ENCODE data around the gene TMEM37. TPM values are rescaled to one million over a fixed set of nuclear protein-coding genes. Genes with fewer than 3 reads are reported as not detected.

Gene TMEM37
- total RNA-seq, 1 experiment from 2014 or later = 4.2 TPM

GRCh38 chr2:119474371-119475224 lies 42.9 kb downstream of the TMEM37 start:
- H3K4me1 ChIP-seq (ENCODE audit: insufficient read depth, low read length) = no peaks in the 10 kb centered on the region
- H3K4me2 ChIP-seq (ENCODE audit: insufficient read depth, insufficient read length, low read length) = no peak overlapping the region
- H3K18ac ChIP-seq (ENCODE audit: insufficient read length, low read depth, low read length) = no peak overlapping the region
- H2BK20ac ChIP-seq (ENCODE audit: low read depth, low read length, poor library complexity, severe bottlenecking) = no peak overlapping the region
- no peak overlapping the region for H3K4ac ChIP-seq (ENCODE audit: low read depth, low read length)
- H2BK120ac ChIP-seq (ENCODE audit: low read depth, low read length, poor library complexity, severe bottlenecking) = no peak overlapping the region
- peaks cover 15 to 36% of the 10 kb centered on the region in 2 experiments for H3K4me1 Mint-ChIP-seq
- H3K79me1 ChIP-seq (ENCODE audit: insufficient read depth, low read depth, low read length, poor library complexity, severe bottlenecking) = no peaks in the 10 kb centered on the region
- H4K91ac ChIP-seq (ENCODE audit: insufficient read length, low read depth, low read length) = no peak overlapping the region
- no peak overlapping the region for H3K4me3 Mint-ChIP-seq
- no peak overlapping the region for H4K5ac ChIP-seq (ENCODE audit: insufficient read length, low read depth, low read length)
- H3K27me3 ChIP-seq (ENCODE audit: insufficient read depth, low read length) = no peaks in the 10 kb centered on the region
- no peak overlapping the region for H3K9ac ChIP-seq (ENCODE audit: extremely low read depth, insufficient read length, low read length)
- no peak overlapping the region for H3K27ac ChIP-seq (ENCODE audit: insufficient read length, low read depth, low read length)
- no peak overlapping the region for H2BK15ac ChIP-seq (ENCODE audit: low read depth, low read length)
- H3K36me3 Mint-ChIP-seq (ENCODE audit: insufficient read depth in 1 of 3, low read depth in 3 of 3) = no peaks in the 10 kb centered on the region
- no peak overlapping the region for H4K8ac ChIP-seq (replicated peaks; ENCODE audit: insufficient read length, low read depth, low read length)
- no peaks in the 10 kb centered on the region; a peak in 1 of 5 replicates for H3K9me3 Mint-ChIP-seq
- no peak overlapping the region for H2BK5ac ChIP-seq (ENCODE audit: insufficient read length, low read length)
- no peak for TF ChIP-seq CTCF (conservative IDR thresholded peaks at IDR 0.05)
- no peak overlapping the region for H2BK12ac ChIP-seq (ENCODE audit: insufficient read length, low read depth, low read length)
- H3K79me2 ChIP-seq (ENCODE audit: insufficient read depth, low read length) = no peaks in the 10 kb centered on the region
- H3T11ph ChIP-seq (ENCODE audit: low read length) = no peak overlapping the region
- no peak overlapping the region for H3K14ac ChIP-seq (ENCODE audit: insufficient read depth, low read length)
- no CpG with 5 or more reads among the region's 17 CpGs for WGBS (ENCODE audit: extremely low coverage, insufficient read length, low lambda C conversion rate)
- H2AFZ ChIP-seq (ENCODE audit: low read length) = no peak overlapping the region
- DNase-seq = peak; percentile 21
- no peaks in the 10 kb centered on the region for H3K9me3 ChIP-seq (ENCODE audit: control insufficient read depth, low read depth, low read length)
- peaks cover 6% of the 10 kb centered on the region for H3K27me3 Mint-ChIP-seq (ENCODE audit: low read depth)
- no peaks in the 10 kb centered on the region for H4K20me1 ChIP-seq (ENCODE audit: control insufficient read depth, insufficient read depth, insufficient read length)
- no peak overlapping the region for H3K23ac ChIP-seq (ENCODE audit: insufficient read length, low read depth, low read length)
- H2AK5ac ChIP-seq (ENCODE audit: insufficient read length, low read length) = no peak overlapping the region
- H3K27ac Mint-ChIP-seq = peak overlapping the region in 2 of 3 experiments; percentile 2 to 22; a peak in 1 of 7 replicates
- H3K23me2 ChIP-seq (ENCODE audit: insufficient read length, low read depth, low read length, poor library complexity, severe bottlenecking) = no peaks in the 10 kb centered on the region
- no peak overlapping the region for H3K56ac ChIP-seq (ENCODE audit: insufficient read length, low read depth, low read length)
